Kidney epithelial cell (primary cell): ENCODE measurements around the gene FABP6. TPM values are rescaled to one million over a fixed set of nuclear protein-coding genes. Genes with fewer than 3 reads are reported as not detected.

Experiments used
- DNase-seq: peaks from one replicate; pipeline ENCODE4 v3.0.0-alpha.2; 2010; ENCODE audit warnings: low read depth
- H3K27me3 ChIP-seq: 2 replicates; pipeline ENCODE4 v1.6.0; 2011; ENCODE audit warnings: low read length; ENCODE audit not compliant: control insufficient read depth, insufficient read depth
- H3K36me3 ChIP-seq: 2 replicates; pipeline ENCODE4 v1.5.1; 2011; ENCODE audit warnings: low read length; ENCODE audit not compliant: control insufficient read depth, insufficient read depth
- H3K4me3 ChIP-seq: 2 replicates; pipeline ENCODE4 v1.5.1; 2011; ENCODE audit warnings: low read depth, mild to moderate bottlenecking, control low read depth, low read length
- CTCF ChIP-seq: IDR thresholded peaks from 2 replicates; pipeline ENCODE4 v1.5.1; 2011; ENCODE audit warnings: mild to moderate bottlenecking, moderate library complexity, low read length, control low read depth, inconsistent platforms; ENCODE audit not compliant: insufficient read depth, poor library complexity, severe bottlenecking
- total RNA-seq: library from RNA; depleted of rRNA; stranded (reverse); fragments of >200 nt; gene quantifications from 2 replicates; pipeline ENCODE4 v1.2.3, GENCODE V29; 2015

Gene FABP6
- total RNA-seq, 1 donor from 2014 or later: not detected

DNA sequence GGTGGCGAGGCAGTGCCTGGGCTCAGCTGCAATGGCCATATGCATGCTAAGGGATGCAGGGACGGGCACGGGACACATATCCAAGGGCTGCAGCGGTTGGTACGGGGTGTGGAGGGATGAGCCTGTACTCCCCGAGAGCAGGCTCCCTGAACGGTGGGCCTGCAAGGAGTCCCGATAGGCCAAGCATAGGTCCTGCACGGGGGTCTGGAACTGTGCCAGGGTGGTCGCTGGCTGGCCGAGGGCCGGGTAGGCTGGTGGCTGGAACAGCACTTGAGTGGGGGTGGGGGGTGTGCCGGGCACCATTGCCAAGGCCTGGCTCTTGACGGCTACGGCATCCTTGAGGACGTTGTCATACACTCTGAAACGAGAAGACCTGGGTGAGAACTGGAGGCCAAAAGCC lies 24.1 kb downstream of the FABP6 start:
- Histone ChIP-seq H3K27me3 (no peaks in the 10 kb centered on the region), H3K4me3 (no peak overlapping the region), H3K36me3 (no peaks in the 10 kb centered on the region)
- DNase-seq: no peak
- TF ChIP-seq CTCF: no peak

- TF ChIP-seq CTCF: no peak
These were observed 25.4 kb downstream of the FABP6 start for GRCh38 chr5:160254706-160255105.

DNA sequence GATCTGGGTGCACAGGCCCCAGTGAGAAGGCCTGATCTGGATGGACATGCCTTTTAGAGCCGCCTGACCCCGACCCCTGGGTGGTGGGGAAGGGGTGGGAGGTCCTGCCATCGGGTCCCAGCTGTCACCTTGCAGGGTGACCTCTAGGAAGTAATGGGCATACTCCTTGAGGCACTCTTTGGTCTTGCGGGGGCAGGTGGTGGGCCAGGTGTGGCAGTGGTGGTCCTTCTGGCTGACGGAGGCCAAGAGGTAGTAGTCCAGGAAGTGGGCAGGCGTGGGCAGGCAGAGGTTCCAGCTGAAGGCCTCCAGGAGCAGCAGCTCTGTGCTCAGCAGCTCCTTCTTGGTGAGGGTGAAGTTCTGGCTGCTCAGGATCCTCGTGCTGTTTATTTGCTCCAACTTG lies 30.0 kb downstream of the FABP6 start:
- H3K27me3 ChIP-seq: no peaks in the 10 kb centered on the region
- H3K4me3 ChIP-seq: no peak overlapping the region
- DNase-seq: no peak
- no peaks in the 10 kb centered on the region for H3K36me3 ChIP-seq
- no peak for TF ChIP-seq CTCF

More at GRCh38 chr5:160254706-160255105, 25.4 kb downstream of the FABP6 start:
- Histone ChIP-seq H3K27me3 (no peaks in the 10 kb centered on the region), H3K4me3 (no peak overlapping the region), H3K36me3 (no peaks in the 10 kb centered on the region)
- no peak for DNase-seq

DNA sequence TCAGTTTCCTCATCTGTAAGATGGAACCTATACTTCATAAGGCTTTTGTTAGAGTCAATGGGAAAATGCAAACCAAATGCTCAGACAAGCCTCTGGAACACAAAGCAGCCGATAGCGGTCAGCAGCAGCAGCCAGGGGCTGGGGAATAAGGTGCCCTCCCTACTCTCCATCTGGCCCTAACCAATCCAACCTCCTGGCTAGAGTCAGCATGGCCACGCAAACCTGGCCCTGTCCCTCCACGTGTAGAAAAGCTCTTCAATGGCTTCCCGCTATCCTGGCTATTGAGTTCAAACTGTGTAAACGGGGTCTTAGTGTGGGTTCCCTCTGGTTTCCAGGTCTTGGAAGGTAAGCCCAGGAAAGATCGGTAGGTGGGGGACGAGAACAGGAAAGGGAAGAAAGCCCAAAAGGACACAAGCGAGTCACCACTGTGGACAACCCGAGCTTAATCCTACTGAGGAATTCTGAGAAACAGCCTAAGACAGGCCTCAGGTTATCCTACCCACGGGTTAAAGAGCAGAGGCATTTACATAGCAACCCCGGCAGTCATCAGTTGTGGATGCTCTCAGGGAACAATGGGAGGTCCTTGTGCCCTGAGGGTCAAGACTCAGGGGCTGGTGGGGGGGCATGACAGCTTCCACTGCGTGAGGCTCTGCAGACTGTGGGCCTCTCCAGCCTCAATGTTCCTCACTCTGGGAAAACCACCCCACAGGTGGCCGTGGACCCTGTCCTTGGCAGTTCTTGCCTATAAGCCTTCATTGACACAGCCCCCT lies 30.9 kb downstream of the FABP6 start:
- Histone ChIP-seq H3K4me3 (no peak overlapping the region), H3K27me3 (no peaks in the 10 kb centered on the region), H3K36me3 (no peaks in the 10 kb centered on the region)
- no peak for TF ChIP-seq CTCF
- no peak for DNase-seq

- Histone ChIP-seq H3K36me3 (no peaks in the 10 kb centered on the region), H3K4me3 (no peak overlapping the region), H3K27me3 (no peaks in the 10 kb centered on the region)
- TF ChIP-seq CTCF: no peak
- DNase-seq: peak; percentile 93
These were observed 31.8 kb downstream of the FABP6 start for GRCh38 chr5:160260881-160261815.
